ENCODE measurements around the gene BLM. TPM values are rescaled to one million over a fixed set of nuclear protein-coding genes. Genes with fewer than 3 reads are reported as not detected.
"Not testable (repeated sequence)": the region's sequence is repeated elsewhere in the genome, so short reads cannot be mapped to it uniquely, and the experiment has no call there.

Gene BLM
- total and polyA plus RNA-seq, 2 of the 8 experiments (the other 6 are each of a cell fraction or from before 2014, with no cell fraction given): 15.2 to 46.7 TPM

GRCh38 chr15:90716976-90717821 lies at the start of gene BLM (continued):
- TF ChIP-seq SIN3A (conservative IDR thresholded peaks at IDR 0.05 in 1 of 2, IDR thresholded peaks at IDR 0.05 in 1 of 2; ENCODE audit: low read depth in 1 of 2, low read length in 2 of 2) (peak; percentile 55 to 58; a peak in 1 of 4 replicates), RBBP5 (IDR thresholded peaks at IDR 0.05; ENCODE audit: borderline replicate concordance, low read depth, low read length) (peak; percentile 71)

- H2AFZ ChIP-seq (ENCODE audit: low read length); H2BK15ac ChIP-seq (ENCODE audit: low read length); H3K79me2 ChIP-seq (ENCODE audit: control insufficient read depth in 1 of 2, insufficient read depth in 2 of 2, low read length in 2 of 2); H3K27me3 ChIP-seq (replicated peaks in 1 of 4; ENCODE audit: control insufficient read depth in 3 of 4, extremely low read depth in 1 of 4, insufficient read depth in 3 of 4, low read length in 3 of 4); POLR2A ChIA-PET (ENCODE audit: partially characterized antibody); H4K8ac ChIP-seq (ENCODE audit: extremely low read depth, insufficient read depth, low read length); H3K4me3 ChIP-seq (ENCODE audit: extremely low read depth in 1 of 4, insufficient read depth in 2 of 4, low read depth in 3 of 4, low read length in 4 of 4); FAIRE-seq; H2AK5ac ChIP-seq (ENCODE audit: low read depth, low read length); H2BK20ac ChIP-seq (ENCODE audit: low read length); H3K4me2 ChIP-seq (ENCODE audit: insufficient read depth in 1 of 2, low read depth in 2 of 2, low read length in 2 of 2); H2BK5ac ChIP-seq (ENCODE audit: low read depth, low read length); H3K27ac ChIP-seq (ENCODE audit: low read depth, low read length); H3K56ac ChIP-seq (replicated peaks; ENCODE audit: insufficient read length, low read depth, low read length); H3K4me1 ChIP-seq (replicated peaks in 1 of 4; ENCODE audit: control insufficient read depth in 3 of 4, insufficient read depth in 4 of 4, low read length in 3 of 4); H3K23ac ChIP-seq (ENCODE audit: insufficient read length); H3K36me3 ChIP-seq (ENCODE audit: control insufficient read depth in 2 of 4, insufficient read depth in 4 of 4, low read length in 3 of 4); H2BK12ac ChIP-seq (ENCODE audit: low read depth, low read length); H4K5ac ChIP-seq (ENCODE audit: insufficient read length, low read depth, low read length); H3K9ac ChIP-seq (replicated peaks in 1 of 4; ENCODE audit: extremely low read depth in 1 of 4, low read depth in 3 of 4, low read length in 3 of 4); H2BK120ac ChIP-seq (replicated peaks; ENCODE audit: low read depth, low read length); H4K91ac ChIP-seq (replicated peaks; ENCODE audit: insufficient read length, low read length); H3K18ac ChIP-seq (ENCODE audit: extremely low read depth, low read length); H3K79me1 ChIP-seq (ENCODE audit: low read depth, low read length); H3K4ac ChIP-seq (replicated peaks; ENCODE audit: insufficient read length, low read depth, low read length); H3K23me2 ChIP-seq (ENCODE audit: low read depth, low read length); H3K14ac ChIP-seq (ENCODE audit: insufficient read length); H4K20me1 ChIP-seq (replicated peaks in 1 of 2; ENCODE audit: control insufficient read depth in 1 of 2, insufficient read depth in 2 of 2, low read length in 2 of 2); DNase-seq (ENCODE audit: low read depth in 1 of 2, low spot score in 2 of 2); H3K9me3 ChIP-seq (ENCODE audit: insufficient read depth in 2 of 2, low read depth in 1 of 2, low read length in 1 of 2): not testable (repeated sequence)
- CTCF ChIA-PET (ENCODE audit: partially characterized antibody): interaction anchor here (0.6 to 0.7 kb wide), 2 partner anchors 139 to 1074 kb away, joined by 3 to 4 read pairs; no protein-coding TSS in a partner anchor
- WGBS, 2 experiments (ENCODE audit: extremely low coverage in 1 of 2, insufficient coverage in 1 of 2, insufficient read length in 1 of 2, insufficient replicate concordance in 2 of 2, low coverage in 1 of 2, low lambda C conversion rate in 2 of 2, missing lambda C conversion rate in 1 of 2): 94% methylated on average over 6 of the region's 7 CpGs; no CpG with 5 or more reads in 1 of the 2 experiments
Observed at GRCh38 chr15:90667755-90668345, 49.3 kb upstream of the BLM start.

Measured in H1 (cell line).